IMR-90 (cell line): ENCODE measurements around the gene LSM8.

Experiments
- CEBPB ChIP-seq: IDR thresholded peaks from 2 replicates; pipeline ENCODE4 v1.6.1; 2012; ENCODE audit warnings: low read depth, low read length, improper control_type of control experiment
- CTCF ChIP-seq: conservative IDR thresholded peaks from 2 replicates; pipeline ENCODE4 v1.5.1; 2012; ENCODE audit warnings: mild to moderate bottlenecking, low read depth, low read length, improper control_type of control experiment

GRCh38 chr7:118218413-118219156, 34.6 kb downstream of the LSM8 start:
- no peak for TF ChIP-seq CTCF
- no peak for TF ChIP-seq CEBPB
